NCI-H2029 treated with DMSO at 0.1 percent for 48 hours (cell line): Measurements from ENCODE around the gene CEACAM19.

Experiments
- DNase-seq: peaks from one replicate; lab custom pipeline; 2025; lab: John Stamatoyannopoulos, UW

CEACAM19 gene

GRCh38 chr19:44723299-44723951, 52.1 kb downstream of the CEACAM19 start:
- DNase-seq: no peak

- peak; percentile 16 for DNase-seq
Observed at GRCh38 chr19:44723952-44724319, 52.7 kb downstream of the CEACAM19 start.

GRCh38 chr19:44725251-44725650, 54.0 kb downstream of the CEACAM19 start:
- DNase-seq: no peak

- no peak for DNase-seq
Observed at GRCh38 chr19:44725684-44726083, 54.4 kb downstream of the CEACAM19 start.

GRCh38 chr19:44726465-44726864, 55.2 kb downstream of the CEACAM19 start:
- DNase-seq: no peak

- DNase-seq: no peak
Observed at GRCh38 chr19:44728178-44728577, 56.9 kb downstream of the CEACAM19 start.

GRCh38 chr19:44729516-44730033, 58.3 kb downstream of the CEACAM19 start:
- DNase-seq: no peak

- DNase-seq: no peak
Observed at GRCh38 chr19:44731081-44731480, 59.8 kb downstream of the CEACAM19 start.

GRCh38 chr19:44731622-44732021, 60.3 kb downstream of the CEACAM19 start:
- no peak for DNase-seq

GRCh38 chr19:44732235-44733014, 61.1 kb downstream of the CEACAM19 start:
- DNase-seq: no peak
